ENCODE measurements around the gene LDLR.
A peak's percentile ranks its signal among the peaks of the same experiment; 100 is the strongest.
"Not testable (repeated sequence)": the region's sequence is repeated elsewhere in the genome, so short reads cannot be mapped to it uniquely, and the experiment has no call there.

The LDLR gene

GRCh38 chr19:11069561-11069960 is 19.7 kb upstream of the LDLR start:
- peak; percentile 18; the same call in 2 of the 3 replicates for ATAC-seq

DNA sequence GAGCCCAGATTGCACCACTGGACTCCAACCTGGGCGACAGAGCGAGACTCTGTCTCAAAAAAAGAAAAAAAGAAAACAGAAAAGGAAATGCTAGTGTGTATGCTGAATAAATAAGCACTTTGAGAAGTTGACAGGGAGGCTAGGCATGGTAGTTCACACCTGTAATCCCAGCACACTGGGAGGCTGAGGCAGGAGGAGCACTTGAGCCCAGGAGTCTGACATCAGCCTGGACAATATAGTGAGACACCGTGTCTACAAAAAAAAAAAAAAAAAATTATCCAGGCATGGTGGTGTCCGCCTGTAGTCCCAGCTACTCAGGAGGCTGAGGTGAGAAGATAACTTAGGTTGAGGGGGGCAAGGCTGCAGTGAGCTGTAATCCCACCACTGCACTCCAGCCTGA is 19.1 kb upstream of the LDLR start:
- ATAC-seq, result no peak
- TF ChIP-seq PPARA (CRISPR knock-in tag; IDR thresholded peaks at IDR 0.05; ENCODE audit: borderline replicate concordance) (no peak), GLIS3 (CRISPR knock-in tag; IDR thresholded peaks at IDR 0.05) (no peak), BACH2 (CRISPR knock-in tag; IDR thresholded peaks at IDR 0.05; ENCODE audit: borderline replicate concordance) (no peak), ZC3H10 (CRISPR knock-in tag; IDR thresholded peaks at IDR 0.05) (no peak), TOX (CRISPR knock-in tag; IDR thresholded peaks at IDR 0.05; ENCODE audit: borderline replicate concordance) (no peak), PATZ1 (CRISPR knock-in tag; IDR thresholded peaks at IDR 0.05; ENCODE audit: borderline replicate concordance) (no peak), ZFP3 (CRISPR knock-in tag; IDR thresholded peaks at IDR 0.05) (no peak)
- TF ChIP-seq, protein P1, sequence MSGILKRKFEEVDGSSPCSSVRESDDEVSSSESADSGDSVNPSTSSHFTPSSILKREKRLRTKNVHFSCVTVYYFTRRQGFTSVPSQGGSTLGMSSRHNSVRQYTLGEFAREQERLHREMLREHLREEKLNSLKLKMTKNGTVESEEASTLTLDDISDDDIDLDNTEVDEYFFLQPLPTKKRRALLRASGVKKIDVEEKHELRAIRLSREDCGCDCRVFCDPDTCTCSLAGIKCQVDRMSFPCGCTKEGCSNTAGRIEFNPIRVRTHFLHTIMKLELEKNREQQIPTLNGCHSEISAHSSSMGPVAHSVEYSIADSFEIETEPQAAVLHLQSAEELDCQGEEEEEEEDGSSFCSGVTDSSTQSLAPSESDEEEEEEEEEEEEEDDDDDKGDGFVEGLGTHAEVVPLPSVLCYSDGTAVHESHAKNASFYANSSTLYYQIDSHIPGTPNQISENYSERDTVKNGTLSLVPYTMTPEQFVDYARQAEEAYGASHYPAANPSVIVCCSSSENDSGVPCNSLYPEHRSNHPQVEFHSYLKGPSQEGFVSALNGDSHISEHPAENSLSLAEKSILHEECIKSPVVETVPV (CRISPR knock-in tag; IDR thresholded peaks at IDR 0.05), result no peak

More at GRCh38 chr19:11069561-11069960, 19.7 kb upstream of the LDLR start:
- no peak for TF ChIP-seq ZNF8 (CRISPR knock-in tag; IDR thresholded peaks at IDR 0.05)
- no peak for TF ChIP-seq ZFP3 (CRISPR knock-in tag; IDR thresholded peaks at IDR 0.05)
- TF ChIP-seq, protein P2, sequence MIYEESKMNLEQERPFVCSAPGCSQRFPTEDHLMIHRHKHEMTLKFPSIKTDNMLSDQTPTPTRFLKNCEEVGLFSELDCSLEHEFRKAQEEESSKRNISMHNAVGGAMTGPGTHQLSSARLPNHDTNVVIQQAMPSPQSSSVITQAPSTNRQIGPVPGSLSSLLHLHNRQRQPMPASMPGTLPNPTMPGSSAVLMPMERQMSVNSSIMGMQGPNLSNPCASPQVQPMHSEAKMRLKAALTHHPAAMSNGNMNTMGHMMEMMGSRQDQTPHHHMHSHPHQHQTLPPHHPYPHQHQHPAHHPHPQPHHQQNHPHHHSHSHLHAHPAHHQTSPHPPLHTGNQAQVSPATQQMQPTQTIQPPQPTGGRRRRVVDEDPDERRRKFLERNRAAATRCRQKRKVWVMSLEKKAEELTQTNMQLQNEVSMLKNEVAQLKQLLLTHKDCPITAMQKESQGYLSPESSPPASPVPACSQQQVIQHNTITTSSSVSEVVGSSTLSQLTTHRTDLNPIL (CRISPR knock-in tag; IDR thresholded peaks at IDR 0.05; ENCODE audit: low read depth), result no peak

- TF ChIP-seq, protein P2 (CRISPR knock-in tag; IDR thresholded peaks at IDR 0.05; ENCODE audit: low read depth), result no peak
- TF ChIP-seq ZFP3 (CRISPR knock-in tag; IDR thresholded peaks at IDR 0.05) (no peak), GLIS3 (CRISPR knock-in tag; IDR thresholded peaks at IDR 0.05) (no peak), TOX (CRISPR knock-in tag; IDR thresholded peaks at IDR 0.05; ENCODE audit: borderline replicate concordance) (no peak), ISL1 (CRISPR knock-in tag; IDR thresholded peaks at IDR 0.05) (no peak), ZC3H10 (CRISPR knock-in tag; IDR thresholded peaks at IDR 0.05) (no peak), PPARA (CRISPR knock-in tag; IDR thresholded peaks at IDR 0.05; ENCODE audit: borderline replicate concordance) (no peak), BACH2 (CRISPR knock-in tag; IDR thresholded peaks at IDR 0.05; ENCODE audit: borderline replicate concordance) (no peak), ZNF565 (CRISPR knock-in tag; conservative IDR thresholded peaks at IDR 0.05; ENCODE audit: low read depth) (no peak), RARB (CRISPR knock-in tag; IDR thresholded peaks at IDR 0.05) (no peak), ARNTL (CRISPR knock-in tag; IDR thresholded peaks at IDR 0.05; ENCODE audit: borderline replicate concordance, low read depth) (no peak), TSHZ2 (CRISPR knock-in tag; IDR thresholded peaks at IDR 0.05) (no peak), SNAI2 (CRISPR knock-in tag; IDR thresholded peaks at IDR 0.05) (no peak), ZFP30 (CRISPR knock-in tag; IDR thresholded peaks at IDR 0.05) (no peak), CSDC2 (CRISPR knock-in tag; IDR thresholded peaks at IDR 0.05) (no peak)
- no peak for ATAC-seq
These were observed 15.7 kb upstream of the LDLR start for GRCh38 chr19:11073568-11073967.

- not testable (repeated sequence) for ATAC-seq
These were observed 12.5 kb upstream of the LDLR start for GRCh38 chr19:11076792-11077191.

Data from SK-N-SH treated with all-trans-retinoic acid at 6 μM for 48 hours (cell line).